ENCODE data around the gene FAIM2.
"Not testable (repeated sequence)": the region's sequence is repeated elsewhere in the genome, so short reads cannot be mapped to it uniquely, and the experiment has no call there.

FAIM2 gene

GRCh38 chr12:49893753-49894750 is 9.6 kb downstream of the FAIM2 start:
- DNase-seq = no peak

DNA sequence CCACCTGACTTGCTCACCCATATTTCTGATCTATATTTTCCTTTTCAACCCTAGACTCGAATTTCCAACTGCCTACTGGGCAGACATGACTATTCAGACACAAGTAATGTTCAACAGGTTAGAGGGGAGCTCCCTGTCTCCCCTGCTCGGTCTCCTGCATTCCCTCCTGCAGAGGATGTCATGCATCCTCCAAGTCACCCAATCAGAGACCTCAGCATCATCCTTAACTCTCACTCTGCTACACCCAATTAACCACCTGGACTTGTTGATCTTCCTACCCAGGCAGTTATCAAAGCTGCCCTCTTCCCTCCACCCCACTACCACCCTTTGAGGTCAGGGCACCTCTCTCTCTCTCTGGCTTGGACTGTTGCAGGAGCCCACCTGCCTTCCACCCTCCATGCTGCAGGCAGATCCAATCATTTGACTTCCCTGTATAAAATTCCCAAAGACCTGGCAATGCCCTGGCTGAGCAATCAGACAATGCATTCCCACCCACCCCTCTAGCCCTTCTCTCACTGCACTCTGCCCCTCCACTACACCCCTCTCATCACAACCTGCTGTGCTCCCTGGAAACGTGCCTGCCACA is 10.9 kb downstream of the FAIM2 start:
- DNase-seq = no peak

GRCh38 chr12:49892084-49892731 is 11.5 kb downstream of the FAIM2 start:
- no peak for DNase-seq

DNA sequence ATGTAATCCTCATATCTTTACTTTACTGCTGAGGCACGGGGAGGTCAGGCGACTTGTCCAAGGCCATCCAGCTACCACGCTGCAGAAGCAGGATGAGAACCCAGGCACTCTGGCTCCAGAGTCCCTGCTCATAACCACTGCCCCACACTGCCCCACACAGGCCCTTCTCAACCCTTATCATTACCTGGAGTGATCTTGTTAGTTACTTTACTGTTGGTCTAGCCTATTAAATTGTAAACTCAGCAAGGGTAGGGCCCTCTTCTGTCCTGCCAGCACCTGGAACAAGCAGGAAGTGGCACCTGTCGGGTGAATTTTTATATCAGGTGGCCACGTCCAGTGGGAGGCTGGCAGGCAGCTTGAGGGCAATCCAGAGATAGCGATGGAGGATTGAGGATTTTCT is 12.2 kb downstream of the FAIM2 start:
- no peak for DNase-seq

DNA sequence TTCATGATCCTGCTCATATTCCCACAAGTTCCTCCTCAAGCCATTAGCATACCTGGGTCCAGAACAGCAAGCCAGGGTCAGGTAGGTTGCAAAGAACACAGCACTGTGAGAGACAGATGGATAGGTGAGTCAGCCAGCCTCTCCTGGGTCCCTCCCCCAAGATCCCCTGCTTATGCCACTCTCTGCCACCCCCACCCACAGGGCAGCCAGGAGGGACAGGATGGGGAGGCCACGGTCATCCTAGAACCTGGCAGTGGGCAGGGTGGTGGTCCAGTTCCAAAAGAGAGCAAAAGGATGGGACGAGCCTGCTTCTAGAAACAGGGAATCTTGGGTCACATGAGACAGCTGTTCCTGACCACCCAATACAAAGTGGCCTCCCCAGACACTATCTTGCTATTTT is 12.7 kb downstream of the FAIM2 start:
- no peak for DNase-seq

DNA sequence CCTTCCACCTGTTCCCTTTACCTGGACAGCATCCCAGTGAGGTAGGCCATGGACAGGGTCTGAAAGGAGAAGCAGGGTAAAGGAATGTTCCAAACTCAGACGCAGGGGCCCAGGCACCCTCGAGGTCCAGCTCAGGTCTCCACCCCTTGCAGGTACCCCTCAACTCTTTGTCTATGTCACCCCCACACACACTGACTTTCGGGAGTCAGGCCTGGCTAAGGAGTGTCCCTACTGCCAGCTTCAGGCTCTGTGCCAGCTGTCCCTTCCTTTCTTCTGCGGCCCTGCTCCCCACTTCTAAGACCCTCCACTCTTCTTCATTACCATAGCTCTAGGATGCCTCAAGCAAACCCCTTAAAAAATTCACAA is 13.6 kb downstream of the FAIM2 start:
- no peak for DNase-seq

GRCh38 chr12:49889361-49890095 is 14.2 kb downstream of the FAIM2 start:
- no peak for DNase-seq

- no peak for DNase-seq
Measured at GRCh38 chr12:49888461-49889151, 15.1 kb downstream of the FAIM2 start.

DNA sequence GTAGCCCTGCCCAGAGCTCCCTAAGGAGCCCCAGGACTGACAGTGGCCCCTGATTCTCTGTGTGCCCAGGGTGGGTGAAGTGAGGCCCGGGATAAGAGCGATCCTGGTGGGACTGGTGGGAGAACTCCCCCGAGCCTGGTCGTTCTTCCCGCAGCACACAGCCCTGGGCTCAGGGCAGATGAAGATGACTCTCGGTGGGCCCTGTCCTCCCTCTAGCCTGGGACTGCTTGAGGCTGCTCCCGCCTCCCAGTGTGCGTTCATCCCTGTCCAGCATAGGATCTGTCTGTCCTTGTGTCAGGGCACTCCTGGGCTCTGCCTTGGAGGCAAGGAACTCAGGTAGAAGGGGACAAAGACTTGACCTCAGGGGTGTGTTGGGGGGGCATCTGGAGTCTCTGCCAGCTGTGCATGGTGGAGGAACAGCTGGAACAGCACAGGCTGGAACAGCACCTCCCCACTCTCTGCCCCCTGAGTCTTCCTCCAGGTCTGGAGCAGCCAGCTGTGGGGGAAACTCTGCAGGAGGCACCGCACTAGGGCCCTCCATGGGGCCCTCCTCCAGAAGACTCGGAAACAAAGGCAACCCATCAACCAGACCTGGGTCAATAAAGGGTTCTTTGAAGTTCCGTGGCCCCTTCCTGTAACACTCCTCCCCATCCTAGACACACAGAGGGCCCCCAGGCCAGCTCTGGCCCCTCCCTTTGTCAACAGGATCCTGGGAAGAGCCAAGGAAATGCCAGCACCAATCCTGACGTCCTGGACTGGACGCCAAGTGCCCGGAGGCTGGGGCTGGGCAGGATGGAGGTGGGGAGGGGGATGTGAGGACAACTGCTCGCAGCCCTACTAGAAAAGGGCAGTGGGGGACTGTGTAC is 15.9 kb downstream of the FAIM2 start:
- DNase-seq = no peak

- no peak for DNase-seq
Measured at GRCh38 chr12:49887091-49887490, 16.6 kb downstream of the FAIM2 start.

DNA sequence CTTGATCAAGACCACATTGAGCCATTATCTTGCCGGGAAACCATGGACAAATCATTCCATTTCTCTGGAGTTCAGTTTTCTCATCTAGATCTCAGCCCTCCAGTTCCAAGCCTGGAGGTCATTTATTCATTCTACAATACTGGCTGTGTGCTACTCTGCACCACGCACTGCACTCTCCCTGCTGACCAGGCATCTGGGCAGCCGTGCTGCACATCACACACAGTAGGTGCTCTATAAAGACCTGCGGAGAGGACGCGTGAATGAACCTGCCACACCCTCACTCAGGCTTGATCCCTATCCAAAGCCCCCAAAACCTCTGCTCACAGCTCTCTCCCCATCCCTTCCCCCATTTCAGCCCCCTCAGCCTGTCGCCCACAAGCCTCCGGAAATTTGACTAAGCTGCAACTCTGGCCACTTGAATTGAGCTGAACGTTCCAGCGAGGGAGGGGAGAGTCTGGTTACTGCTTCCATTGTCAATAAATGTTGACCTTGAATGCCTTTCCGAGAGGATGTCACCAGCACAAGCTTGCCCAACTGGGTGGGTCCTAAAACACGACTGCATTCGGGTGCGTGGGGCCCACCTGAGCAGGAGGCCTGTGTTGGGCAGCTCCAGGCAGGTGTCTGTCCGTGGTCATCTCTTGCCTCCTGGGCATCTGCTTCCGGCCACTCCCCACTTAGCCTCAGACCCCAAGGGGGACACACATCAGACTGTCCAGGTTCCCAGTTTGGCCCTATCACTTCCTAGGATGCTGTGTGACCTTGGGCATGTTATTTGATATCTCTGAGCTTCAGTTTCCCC is 17.8 kb downstream of the FAIM2 start:
- DNase-seq = no peak

DNA sequence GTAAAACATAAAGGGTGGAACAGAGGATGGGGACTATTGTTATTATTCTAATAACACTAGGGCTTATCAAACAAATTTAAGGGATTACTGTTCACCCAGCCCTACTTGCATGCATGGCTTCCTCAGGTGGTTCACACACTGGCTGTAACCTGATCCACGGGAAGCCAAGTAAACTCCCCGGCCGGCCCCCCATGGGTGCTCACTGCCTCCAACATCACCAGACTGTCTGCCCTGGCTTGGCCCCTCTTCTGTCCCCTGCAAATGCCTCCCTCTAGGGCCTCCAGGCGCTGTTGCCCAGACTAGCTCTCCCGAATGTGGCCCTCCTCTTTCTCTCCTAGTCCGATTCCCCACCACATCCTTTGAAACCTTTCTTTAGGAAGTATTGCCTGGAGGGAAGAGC is 18.6 kb downstream of the FAIM2 start:
- no peak for DNase-seq

DNA sequence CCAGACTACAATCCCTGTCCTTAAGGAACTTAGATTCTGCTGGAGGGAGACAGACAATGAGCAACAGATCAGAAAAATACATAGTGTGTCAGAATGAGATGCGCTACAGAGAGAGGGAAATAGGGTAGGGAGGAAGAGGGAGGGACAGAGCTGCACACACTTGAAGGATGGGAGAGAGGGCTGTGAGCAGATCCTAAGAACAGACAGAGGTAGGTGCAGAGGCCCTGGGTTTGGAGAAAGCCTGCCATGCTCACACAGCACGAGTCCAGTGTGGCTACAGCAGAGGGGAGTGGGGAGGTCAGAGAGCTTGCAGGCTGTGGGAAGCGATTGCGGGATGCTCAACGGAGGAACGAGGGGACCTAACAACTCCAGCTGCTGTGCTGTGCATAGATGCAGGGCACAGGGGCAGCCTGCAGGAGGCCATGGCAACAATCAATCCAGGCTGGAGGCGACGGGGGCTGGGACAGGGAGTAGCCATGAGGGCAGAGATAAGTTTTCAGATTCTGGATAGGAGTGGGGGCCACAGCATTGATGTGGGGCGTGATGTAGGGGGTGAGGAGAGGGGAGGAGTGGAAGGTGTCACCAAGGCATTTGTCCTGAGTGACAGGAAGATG is 20.7 kb downstream of the FAIM2 start:
- no peak for DNase-seq

DNA sequence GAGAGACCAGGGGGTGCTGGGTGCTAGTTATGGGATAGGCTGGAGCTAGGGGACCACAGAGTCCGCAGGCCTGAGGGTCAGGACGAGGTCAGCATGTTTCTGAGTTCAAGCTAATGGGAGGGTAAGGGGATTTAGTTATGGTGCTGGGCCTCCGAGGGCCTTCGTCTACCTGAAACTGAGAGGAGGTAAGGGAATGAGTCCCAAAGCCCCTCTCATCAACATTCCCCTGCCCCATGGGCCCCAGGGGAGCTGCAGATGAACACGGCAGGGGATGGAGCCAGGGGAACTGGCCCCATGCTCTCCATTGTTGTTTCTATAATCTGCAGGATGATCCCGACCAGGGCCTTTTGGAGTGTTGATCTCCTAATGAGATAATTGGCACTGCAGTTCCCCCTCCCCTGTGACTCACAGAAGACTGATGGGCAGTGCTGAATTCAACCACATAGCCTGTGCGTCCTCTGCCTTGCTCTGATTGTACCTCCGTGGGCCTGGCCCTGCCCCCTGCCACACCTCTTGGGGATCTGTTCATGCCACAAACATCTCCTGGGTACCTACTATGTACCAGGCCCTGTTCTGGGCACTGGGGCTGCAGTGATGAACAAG is 21.4 kb downstream of the FAIM2 start:
- DNase-seq = no peak

GRCh38 chr12:49881415-49882247 is 22.1 kb downstream of the FAIM2 start:
- no peak for DNase-seq

GRCh38 chr12:49880756-49881414 is 22.8 kb downstream of the FAIM2 start:
- DNase-seq = no peak

GRCh38 chr12:49879065-49879464 is 24.6 kb downstream of the FAIM2 start:
- not testable (repeated sequence) for DNase-seq

- no peak for DNase-seq
Measured at GRCh38 chr12:49878021-49878420, 25.7 kb downstream of the FAIM2 start.
